GM19099 (cell line): ENCODE measurements around the gene LAMA3.

ENCODE experiments used
- POLR2A ChIP-seq: IDR thresholded peaks from 3 replicates; pipeline ENCODE4 v1.6.1; 2011; ENCODE audit warnings: low read depth; ENCODE audit not compliant: insufficient read length; ENCODE audit errors: extremely low read depth

The LAMA3 gene

DNA sequence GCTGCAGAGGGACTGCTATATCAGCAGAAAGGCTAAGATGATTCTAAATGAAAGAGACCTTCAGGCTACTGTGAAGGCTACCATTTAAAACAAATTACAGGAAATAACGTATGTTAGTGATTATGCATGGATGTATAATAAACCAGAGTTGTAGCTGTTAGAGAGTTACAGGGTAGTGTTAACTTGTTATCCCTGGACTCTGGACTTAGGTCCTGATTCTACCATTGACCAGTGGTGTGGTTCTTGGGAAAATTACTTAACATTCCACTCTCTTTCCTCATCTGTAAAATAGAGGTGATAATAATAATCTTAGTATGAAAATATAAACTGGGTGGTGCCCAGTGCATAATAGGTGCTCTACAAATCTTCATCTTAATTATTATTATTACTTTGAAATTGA, 22.2 kb downstream of the LAMA3 start:
- TF ChIP-seq POLR2A, result no peak

DNA sequence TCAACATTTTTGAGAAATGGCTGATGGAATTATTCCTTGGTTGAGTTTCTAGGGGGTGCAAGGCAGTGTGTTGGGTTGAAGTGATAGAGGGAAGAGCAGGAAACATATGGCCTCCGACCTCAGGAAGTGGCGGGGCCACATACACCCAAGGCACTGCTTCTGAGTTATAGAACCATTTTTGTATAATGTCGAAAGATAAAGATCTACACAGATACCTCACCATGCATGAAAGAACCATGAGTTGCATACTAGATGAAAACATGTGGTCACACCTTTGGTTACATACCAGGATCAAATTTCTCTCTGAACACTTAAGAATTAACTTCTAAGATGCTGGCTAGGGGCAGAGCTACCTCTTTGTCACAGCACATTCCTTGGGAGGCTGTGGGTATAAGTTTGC, 23.2 kb downstream of the LAMA3 start:
- TF ChIP-seq POLR2A, result no peak

DNA sequence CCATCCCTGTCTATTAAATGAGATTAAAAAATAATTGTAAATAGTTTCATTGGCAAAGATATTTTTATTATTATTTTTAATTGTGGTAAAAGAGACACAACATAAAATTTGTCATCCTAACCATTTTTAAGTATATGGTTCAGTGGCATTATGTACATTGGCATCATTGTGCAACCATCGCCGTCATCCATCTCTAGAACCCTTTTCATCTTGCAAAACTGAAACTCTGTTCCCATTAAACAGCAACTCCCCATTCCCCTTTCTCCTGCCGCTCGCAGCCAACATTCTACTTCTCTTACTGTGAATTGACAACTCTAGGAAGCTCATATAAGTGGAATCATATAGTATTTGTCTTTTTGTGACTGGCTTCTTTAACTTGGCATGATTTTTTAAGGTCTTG, 25.3 kb downstream of the LAMA3 start:
- no peak for TF ChIP-seq POLR2A

DNA sequence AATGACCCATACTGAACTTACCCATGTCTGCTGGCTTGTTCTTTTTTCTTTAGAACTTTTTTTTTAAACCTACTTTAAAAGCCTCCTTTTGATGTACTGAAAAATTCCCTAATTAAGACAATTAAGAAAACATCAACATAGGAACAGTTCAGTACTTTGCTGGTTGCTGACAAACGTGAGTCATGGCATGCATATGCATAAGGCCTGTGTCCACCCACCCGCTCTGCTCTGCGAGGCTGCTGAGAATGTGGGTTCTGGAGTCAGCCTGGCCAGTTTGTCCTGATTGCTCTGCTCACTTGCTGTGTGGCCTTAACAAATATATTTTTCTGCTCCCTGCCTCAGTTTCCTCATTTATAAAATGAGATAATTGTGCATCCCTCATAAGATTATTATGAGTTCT, 27.3 kb downstream of the LAMA3 start:
- TF ChIP-seq POLR2A, result no peak

DNA sequence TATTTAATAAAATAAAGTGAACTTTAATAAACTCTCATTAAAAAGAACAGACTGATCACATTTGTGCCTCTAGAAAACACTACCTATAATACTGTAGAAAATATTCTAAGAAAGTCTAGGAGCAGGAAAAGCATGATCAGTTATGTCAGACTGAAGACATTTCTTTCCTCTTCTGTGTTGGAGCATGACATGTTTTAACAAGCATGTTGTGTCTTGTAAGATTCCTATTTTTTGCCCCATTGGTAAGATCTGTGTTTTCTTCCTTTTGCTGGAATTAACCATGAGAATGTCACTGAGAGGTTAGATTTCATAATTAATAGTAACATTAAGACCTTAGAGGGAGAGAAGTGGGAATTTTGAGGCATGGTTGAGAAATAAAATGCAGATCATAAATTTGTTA, 27.7 kb downstream of the LAMA3 start:
- TF ChIP-seq POLR2A, result no peak

DNA sequence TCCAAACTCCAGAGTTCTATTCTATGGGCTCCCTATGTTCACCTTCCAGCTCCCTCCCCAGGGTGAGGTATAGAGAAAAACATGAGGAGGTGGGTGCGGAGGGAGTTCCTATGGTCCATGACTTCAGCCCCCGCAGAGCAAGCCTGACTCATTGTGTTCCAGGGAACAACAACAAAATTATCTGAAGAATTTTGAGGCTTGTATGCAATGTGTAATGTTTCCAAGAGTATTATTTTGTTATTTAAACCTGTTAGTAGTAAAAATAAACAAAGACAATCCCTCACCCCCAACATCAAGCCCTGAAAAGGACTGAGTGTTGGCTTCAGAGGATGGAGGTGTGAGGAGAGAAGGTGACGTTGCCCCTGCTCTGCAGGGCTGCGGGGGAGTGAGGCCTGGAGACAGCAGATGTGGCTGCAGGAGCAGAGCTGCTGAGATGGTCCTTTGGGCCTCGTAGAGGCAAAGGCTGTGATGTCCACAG, 29.0 kb downstream of the LAMA3 start:
- no peak for TF ChIP-seq POLR2A

DNA sequence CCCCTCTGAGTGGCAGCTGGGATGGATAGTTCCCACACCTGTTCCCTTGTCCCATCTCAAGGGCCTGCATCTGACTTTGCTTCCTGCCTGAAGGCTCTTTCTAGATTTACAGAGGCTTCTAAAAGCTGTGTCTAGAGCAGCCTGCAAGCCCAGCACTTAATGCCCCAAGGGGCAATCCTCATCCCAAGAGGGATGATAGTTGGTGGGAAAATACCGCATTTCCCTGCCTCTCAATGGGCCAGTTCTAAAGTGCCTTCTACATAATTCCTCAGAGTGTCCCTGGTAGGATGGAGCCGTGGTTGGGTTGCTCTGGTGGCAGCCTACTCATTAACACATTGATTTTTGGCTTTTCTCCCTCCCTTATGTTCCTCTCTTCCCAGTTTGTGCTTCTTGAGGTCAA, 29.5 kb downstream of the LAMA3 start:
- TF ChIP-seq POLR2A, result no peak

DNA sequence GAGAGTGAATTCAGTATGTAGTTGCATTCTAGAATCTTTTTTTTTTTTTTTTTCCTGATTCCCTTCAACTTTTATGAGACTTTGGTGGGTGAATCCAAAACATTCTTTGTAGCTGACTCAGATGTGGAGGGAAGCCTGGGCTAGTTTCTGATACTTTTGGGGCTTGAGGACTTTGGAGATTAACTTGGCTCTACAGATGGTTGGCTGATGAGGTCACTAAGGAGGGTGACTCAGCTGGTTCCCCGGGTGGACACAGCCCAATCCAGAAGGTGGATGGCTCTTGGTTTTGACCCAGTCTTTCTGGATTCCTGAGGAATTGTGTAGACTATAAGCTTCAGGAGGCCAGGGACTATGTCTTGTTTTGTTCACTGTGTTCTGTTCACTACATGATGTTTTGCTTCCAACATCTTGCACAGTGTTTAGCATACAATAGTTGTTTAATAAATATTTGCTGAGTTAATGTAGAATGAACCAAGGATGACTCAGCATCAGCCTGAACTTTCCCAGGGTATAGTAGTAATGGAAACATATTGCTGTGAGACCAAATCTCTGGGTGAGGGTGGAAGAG, 30.5 kb downstream of the LAMA3 start:
- no peak for TF ChIP-seq POLR2A

DNA sequence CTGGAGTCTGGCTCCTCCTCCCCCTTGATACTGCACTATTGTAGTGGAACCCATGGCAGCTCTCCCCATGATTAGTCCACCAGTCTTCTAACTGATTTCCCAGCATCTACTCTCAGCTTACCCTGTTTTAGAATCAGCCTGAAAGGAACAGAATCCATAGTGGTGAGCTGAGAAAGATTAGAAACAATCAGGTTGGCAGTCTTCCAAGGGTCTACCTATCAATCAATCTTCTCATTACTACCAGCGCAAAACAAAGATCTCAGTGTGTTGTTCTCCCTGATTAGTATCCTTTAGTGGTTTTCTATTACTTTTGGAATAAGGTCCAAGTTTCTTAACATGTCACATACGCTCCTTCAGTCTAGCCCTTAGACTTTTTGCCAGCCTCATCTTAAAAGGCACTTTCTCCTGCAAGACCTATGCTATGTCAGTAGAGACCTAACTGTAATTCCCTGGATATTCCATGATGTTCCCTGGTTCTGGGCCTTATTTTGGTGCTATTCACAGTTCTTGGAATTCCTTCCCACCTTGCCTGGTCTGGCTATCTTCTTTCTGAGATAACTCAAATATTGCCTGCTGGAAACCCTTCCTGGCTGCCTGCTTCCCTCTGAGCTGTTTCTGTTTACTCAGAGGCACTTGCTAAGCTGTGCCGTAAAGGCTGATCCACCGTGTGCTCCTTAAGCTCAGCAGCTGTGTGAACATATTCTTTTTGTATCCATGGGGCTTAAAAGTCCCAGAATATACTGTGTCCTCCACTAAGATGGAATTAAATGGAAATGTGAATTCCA, 32.6 kb downstream of the LAMA3 start:
- TF ChIP-seq POLR2A, result no peak

DNA sequence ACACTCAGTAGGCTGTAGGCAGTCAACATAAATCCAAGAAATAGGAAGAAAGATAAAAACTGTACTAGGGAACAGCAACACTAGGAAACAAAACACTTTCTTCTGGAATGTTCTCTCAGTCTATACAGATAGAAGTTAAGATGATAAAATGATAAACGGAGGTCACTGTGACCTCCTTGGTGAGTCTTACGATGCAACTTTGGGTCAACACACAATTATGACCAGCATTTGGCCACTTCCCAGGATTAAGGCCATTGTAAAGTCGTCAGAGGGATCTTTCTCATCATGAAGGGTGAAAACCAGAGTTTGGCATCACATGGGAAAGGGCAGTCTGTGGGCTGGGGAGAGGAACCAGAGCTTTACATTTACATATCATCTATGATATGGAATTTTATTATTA, 33.4 kb downstream of the LAMA3 start:
- no peak for TF ChIP-seq POLR2A

DNA sequence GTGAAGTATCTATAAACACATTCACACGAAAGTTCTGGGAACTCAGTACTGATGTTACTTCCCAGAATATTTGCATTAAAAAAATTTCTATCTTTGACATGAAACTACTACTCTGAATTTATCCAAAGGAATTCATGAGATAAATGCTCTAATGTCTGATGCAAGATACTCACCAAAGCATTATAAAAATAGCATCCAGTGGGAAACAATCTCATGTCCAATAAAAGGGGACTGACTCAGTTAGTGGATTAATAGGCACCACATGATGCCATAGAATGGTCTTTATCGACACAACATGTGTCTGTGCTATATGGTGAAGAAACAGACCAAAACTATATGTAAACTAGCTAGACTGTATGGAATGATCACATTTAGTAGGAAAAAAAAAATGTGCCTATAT, 33.9 kb downstream of the LAMA3 start:
- no peak for TF ChIP-seq POLR2A

DNA sequence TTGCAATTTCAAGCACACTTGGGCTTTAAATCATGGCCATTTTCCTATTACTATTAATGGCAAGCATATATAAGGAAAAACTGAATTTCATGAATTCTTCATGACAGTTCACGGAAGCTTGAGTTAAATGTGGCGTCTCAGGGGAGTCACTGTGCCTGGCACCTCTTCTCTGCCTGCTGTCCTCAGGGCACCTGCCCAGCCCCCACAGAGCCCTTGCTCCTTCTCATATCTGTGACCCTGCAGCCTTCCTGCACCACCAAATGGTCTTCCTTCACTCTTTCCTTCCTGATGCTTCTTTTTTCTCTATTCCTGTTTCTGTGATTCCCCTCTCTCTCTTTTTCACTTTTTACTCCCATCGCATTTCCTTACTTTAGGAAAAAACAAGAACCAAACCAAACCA, 35.4 kb downstream of the LAMA3 start:
- no peak for TF ChIP-seq POLR2A

DNA sequence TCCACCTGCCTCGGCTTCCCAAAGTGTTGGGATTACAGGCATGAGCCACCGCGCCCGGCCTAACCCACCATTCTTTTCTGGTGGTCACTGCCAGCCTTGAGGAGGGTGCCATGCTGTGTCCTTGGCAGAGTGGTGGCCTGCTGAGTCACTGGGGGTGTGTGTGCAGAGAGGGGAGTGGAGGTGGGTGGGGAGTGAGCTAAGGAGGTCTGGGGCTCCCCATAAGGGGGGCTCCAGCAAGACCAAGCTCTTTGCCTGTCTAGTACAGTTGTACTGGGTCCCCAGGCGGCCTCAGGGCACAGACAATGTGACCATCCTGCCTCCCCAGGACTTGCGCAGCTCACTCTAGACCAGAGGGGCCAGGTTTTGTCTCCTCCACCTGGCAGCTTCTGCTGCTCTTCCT, 36.1 kb downstream of the LAMA3 start:
- TF ChIP-seq POLR2A, result no peak

DNA sequence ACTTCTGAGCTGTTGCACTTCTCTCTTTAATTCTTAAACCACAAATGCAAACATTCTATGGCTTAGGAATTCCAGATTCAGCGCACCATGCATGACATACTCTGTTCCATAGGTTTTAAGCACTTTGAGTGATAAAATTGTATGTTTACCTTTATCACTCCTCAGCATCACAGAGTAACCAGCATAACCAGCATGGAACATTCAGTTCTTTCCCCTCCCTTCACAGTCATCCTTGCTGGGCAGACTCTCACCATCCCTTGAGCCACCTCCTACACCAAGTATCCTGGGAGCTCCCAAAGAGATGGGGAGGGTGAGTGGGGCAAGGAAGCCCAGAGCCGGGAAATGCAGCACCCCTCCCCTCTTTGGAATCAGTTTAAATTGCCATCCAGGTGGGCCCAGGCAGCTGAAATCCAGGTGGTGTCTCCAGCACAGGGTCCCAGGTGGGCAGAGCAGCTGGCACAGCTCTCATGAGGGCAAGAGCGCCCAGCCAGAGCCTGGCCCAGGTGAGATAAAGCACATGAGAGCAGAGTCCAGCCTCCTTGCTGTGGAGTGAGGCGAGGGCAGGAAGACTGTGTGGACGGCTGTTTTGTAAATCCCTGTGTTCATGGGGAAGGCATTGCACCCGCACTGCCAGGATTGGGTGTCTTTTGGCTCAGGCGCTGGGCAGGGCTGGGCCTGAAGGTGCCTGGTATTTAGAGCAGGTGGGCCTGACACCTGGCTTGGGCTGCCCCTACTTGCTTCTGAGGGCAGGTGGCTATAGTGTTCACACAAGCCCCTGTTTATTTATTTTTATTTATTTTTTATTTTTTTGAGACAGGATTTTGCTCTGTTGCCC, 36.8 kb downstream of the LAMA3 start:
- TF ChIP-seq POLR2A, result no peak

DNA sequence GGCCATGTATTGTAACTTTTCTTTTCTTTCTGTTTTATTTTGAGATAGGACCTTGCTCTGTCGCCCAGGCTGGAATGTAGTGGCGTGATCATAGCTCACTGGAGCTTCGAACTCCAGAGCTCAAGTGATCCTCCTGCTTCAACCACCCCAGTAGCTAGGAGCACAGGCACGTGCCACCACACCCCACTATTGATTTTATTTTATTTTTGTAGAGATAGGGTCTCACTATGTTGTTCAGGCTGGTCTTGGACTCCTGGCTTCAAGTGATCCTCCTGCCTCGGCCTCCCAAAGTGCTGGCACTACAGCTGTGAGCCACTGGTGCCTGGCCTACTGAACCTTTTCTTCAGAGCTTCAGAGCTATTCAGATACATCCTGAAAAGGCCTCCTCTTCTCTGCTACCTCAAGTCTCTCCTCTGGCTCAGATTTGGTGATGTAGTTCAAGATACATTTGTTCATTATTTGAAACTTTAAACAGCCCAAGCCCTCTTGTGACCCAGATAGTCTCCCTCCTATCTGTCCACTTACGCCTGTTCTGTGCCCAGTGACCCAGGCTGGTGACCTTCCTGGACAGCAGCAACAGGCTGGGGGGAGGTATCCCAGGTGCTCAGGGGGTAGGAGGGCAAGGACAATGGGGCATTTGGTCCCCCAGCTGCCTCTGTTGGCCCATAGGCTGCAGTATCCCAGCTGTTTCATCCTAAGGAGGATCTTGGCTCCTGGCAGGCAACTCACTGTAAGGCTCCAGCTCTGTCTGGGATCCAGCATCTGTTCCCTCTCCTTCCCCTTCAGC, 38.6 kb downstream of the LAMA3 start:
- TF ChIP-seq POLR2A, result no peak
